Measurements from ENCODE around the gene MED16. TPM values are rescaled to one million over a fixed set of nuclear protein-coding genes. Genes with fewer than 3 reads are reported as not detected.
"Not testable (repeated sequence)": the region's sequence is repeated elsewhere in the genome, so short reads cannot be mapped to it uniquely, and the experiment has no call there.

MED16 gene
- total RNA-seq, 3 donors from 2014 or later = 14.9 to 33.1 (median 32.8) TPM

DNA sequence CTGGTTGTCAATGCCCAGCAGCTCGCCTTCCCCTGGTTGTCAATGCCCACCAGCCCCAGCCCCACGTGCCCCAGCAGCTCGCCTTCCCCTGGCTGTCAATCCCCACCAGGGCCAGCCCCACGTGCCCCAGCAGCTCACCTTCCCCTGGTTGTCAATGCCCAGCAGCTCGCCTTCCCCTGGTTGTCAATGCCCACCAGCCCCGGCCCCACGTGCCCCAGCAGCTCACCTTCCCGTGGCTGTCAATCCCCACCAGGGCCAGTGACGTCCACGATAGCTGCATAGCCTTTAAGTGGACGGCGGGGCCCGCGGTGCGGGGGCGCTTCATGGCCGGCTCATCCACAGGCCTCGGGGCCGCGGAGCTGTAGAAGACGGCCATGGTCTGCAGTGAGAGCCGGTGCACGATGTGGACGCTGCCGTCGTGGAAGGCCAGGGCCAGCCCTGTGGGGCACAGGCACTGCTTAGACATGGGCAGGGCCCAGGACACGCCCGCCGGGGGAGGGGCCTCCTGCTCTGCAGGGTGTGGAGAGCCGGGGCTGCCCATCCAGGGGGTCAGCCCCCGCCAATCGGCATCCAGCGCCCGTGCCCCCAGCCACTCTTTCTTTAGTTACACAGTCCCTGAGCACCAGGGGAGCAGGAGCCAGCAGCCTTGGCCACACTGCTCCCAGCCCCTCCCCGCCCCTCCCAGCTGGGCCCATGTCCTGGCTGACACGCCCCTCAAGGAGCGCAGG lies 13.1 kb downstream of the MED16 start:
- Histone ChIP-seq H3K4me1 (no peaks in the 10 kb centered on the region), H3K27me3 (no peaks in the 10 kb centered on the region), H3K27ac (no peak overlapping the region), H3K9me3 (no peaks in the 10 kb centered on the region), H3K4me3 (no peak overlapping the region), H3K36me3 (no peaks in the 10 kb centered on the region)
- no peak for TF ChIP-seq POLR2A (IDR thresholded peaks at IDR 0.05)
- TF ChIP-seq, protein P1, sequence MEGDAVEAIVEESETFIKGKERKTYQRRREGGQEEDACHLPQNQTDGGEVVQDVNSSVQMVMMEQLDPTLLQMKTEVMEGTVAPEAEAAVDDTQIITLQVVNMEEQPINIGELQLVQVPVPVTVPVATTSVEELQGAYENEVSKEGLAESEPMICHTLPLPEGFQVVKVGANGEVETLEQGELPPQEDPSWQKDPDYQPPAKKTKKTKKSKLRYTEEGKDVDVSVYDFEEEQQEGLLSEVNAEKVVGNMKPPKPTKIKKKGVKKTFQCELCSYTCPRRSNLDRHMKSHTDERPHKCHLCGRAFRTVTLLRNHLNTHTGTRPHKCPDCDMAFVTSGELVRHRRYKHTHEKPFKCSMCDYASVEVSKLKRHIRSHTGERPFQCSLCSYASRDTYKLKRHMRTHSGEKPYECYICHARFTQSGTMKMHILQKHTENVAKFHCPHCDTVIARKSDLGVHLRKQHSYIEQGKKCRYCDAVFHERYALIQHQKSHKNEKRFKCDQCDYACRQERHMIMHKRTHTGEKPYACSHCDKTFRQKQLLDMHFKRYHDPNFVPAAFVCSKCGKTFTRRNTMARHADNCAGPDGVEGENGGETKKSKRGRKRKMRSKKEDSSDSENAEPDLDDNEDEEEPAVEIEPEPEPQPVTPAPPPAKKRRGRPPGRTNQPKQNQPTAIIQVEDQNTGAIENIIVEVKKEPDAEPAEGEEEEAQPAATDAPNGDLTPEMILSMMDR (IDR thresholded peaks at IDR 0.05) = no peak
- no peak for TF ChIP-seq POLR2AphosphoS5 (IDR thresholded peaks at IDR 0.05)
- intact Hi-C loops (cut with DNase I; ENCODE audit: low total_unique reads) = no loop called here
- no peak for DNase-seq (ENCODE audit: low spot score in 2 of 2)

DNA sequence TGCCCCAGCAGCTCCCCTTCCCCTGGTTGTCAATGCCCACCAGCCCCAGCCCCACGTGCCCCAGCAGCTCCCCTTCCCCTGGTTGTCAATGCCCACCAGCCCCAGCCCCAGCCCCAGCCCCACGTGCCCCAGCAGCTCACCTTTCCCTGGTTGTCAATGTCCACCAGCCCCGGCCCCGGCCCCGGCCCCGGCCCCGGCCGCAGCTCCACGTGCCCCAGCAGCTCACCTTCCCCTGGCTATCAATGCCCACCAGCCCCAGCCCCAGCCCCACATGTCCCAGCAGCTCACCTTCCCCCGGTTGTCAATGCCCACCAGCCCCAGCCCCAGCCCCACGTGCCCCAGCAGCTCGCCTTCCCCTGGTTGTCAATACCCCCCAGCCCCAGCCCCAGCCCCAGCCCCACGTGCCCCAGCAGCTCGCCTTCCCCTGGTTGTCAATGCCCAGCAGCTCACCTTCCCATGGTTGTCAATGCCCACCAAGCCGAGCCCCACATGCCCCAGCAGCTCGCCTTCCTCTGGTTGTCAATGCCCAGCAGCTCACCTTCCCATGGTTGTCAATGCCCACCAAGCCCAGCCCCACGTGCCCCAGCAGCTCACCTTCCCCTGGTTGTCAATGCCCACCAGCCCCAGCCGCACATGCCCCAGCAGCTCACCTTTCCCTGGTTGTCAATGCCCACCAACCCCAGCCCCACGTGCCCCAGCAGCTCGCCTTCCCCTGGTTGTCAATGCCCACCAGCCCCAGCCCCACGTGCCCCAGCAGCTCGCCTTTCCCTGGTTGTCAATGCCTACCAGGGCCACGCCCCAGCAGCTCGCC lies 14.0 kb downstream of the MED16 start:
- H3K4me3 ChIP-seq; H3K4me1 ChIP-seq; H3K27me3 ChIP-seq; H3K36me3 ChIP-seq; H3K9me3 ChIP-seq; intact Hi-C loops (cut with DNase I; ENCODE audit: low total_unique reads); H3K27ac ChIP-seq; DNase-seq (ENCODE audit: low spot score in 2 of 2): not testable (repeated sequence)

DNA sequence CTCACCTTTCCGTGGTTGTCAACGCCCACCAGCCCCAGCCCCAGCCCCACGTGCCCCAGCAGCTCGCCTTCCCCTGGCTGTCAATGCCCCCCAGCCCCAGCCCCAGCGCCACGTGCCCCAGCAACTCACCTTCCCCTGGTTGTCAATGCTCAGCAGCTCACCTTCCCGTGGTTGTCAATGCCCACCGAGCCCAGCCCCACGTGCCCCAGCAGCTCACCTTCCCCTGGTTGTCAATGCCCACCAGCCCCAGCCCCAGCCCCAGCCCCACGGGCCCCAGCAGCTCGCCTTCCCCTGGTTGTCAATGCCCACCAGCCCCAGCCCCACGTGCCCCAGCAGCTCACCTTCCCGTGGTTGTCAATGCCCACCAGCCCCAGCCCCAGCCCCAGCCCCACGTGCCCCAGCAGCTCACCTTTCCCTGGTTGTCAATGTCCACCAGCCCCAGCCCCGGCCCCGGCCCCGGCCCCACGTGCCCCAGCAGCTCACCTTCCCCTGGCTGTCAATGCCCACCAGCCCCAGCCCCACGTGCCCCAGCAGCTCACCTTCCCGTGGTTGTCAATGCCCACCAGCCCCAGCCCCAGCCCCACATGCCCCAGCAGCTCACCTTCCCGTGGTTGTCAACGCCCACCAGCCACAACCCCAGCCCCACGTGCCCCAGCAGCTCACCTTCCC lies 14.9 kb downstream of the MED16 start:
- DNase-seq (ENCODE audit: low spot score in 2 of 2); H3K27ac ChIP-seq; H3K27me3 ChIP-seq; H3K36me3 ChIP-seq; H3K4me3 ChIP-seq; H3K4me1 ChIP-seq; H3K9me3 ChIP-seq; intact Hi-C loops (cut with DNase I; ENCODE audit: low total_unique reads): not testable (repeated sequence)

DNA sequence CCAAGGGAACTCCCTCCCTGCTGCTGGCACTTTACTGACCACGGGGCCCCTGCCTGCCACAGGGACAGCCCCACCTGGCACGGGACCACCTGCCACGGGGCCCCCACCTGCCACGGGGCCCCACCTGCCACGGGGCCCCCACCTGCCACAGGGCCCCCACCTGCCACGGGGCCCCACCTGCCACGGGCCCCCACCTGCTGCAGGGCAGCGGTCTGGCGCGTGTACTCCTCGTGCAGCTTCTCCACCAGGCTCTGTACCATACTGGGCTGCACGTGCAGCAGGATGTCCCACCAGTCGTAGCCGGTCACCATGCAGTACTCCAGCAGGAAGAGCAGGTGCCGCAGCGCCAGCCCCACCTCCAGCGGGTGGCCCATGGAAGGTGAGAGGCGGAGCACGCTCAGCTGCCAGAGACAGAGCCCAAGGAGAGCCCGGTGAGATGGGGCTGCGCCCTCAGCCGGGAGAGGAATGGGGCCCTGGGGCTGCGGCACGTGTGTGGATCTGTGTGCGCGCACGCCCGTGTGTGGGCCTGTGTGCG lies 16.1 kb downstream of the MED16 start:
- Histone ChIP-seq H3K27me3 (no peaks in the 10 kb centered on the region), H3K27ac (no peak overlapping the region), H3K9me3 (no peaks in the 10 kb centered on the region), H3K36me3 (no peaks in the 10 kb centered on the region), H3K4me3 (no peak overlapping the region), H3K4me1 (no peaks in the 10 kb centered on the region)
- TF ChIP-seq POLR2A (IDR thresholded peaks at IDR 0.05) (no peak), POLR2AphosphoS5 (IDR thresholded peaks at IDR 0.05) (no peak)
- TF ChIP-seq, protein P1 (IDR thresholded peaks at IDR 0.05) = no peak
- intact Hi-C loops (cut with DNase I; ENCODE audit: low total_unique reads) = no loop called here
- DNase-seq (ENCODE audit: low spot score in 2 of 2) = no peak

DNA sequence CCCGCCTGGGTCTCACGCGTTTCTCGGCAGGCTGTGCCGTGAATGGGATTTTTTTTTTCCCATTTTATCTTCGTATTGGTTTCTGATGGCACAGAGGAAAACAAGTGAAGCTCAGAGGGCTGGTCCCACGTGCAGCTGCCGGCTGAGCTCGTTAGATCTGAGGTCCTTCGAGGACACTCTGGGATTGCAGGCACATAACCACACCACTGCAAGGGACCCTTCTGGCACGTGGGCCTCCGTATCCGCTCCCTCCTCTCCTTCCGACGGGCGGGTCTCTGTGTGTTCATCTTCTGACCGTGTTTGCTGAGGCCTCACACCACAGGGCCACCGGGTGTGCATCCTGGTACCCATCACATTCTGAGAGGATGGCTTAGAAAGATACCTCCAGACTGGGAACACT lies 16.9 kb downstream of the MED16 start:
- DNase-seq (ENCODE audit: low spot score in 2 of 2) = no peak
- TF ChIP-seq, protein P1 (IDR thresholded peaks at IDR 0.05) = no peak
- TF ChIP-seq POLR2A (IDR thresholded peaks at IDR 0.05) (no peak), POLR2AphosphoS5 (IDR thresholded peaks at IDR 0.05) (no peak)
- Histone ChIP-seq H3K36me3 (no peaks in the 10 kb centered on the region), H3K4me3 (no peak overlapping the region), H3K4me1 (no peaks in the 10 kb centered on the region), H3K27ac (no peak overlapping the region), H3K27me3 (no peaks in the 10 kb centered on the region), H3K9me3 (no peaks in the 10 kb centered on the region)
- intact Hi-C loops (cut with DNase I; ENCODE audit: low total_unique reads) = no loop called here
